PC-9 (cell line): ENCODE measurements around the gene PLEKHB2. TPM values are rescaled to one million over a fixed set of nuclear protein-coding genes. Genes with fewer than 3 reads are reported as not detected.
"Not testable (repeated sequence)": the region's sequence is repeated elsewhere in the genome, so short reads cannot be mapped to it uniquely, and the experiment has no call there.

Experiments used
- BruUV-seq: library from RNA; stranded (reverse); fragments of 400-500 nt; replicated peaks from 2 replicates; lab custom pipeline; 2021; lab: Mats Ljungman, UMichigan
- CTCF ChIA-PET: fragments of 300-600 bp; sonication (Branson Sonifier 250); formaldehyde crosslinking; loops from one replicate; lab custom pipeline; 2022; ENCODE audit warnings: antibody characterized with exemption; lab: Charles Lee
- POLR2A ChIA-PET: fragments of 300-600 bp; sonication (Branson Sonifier 250); formaldehyde crosslinking; loops from one replicate; lab custom pipeline; 2022; ENCODE audit warnings: antibody characterized with exemption; ENCODE audit not compliant: unreplicated experiment; lab: Charles Lee
- DNase-seq, 2 experiments: peaks; one replicate each; pipeline versions ENCODE4 v3.0.0 to v3.0.0-alpha.2; 2015 to 2022; ENCODE audit warnings: mixed read lengths in 1 of 2
- H2AFZ ChIP-seq: fragments of 200-600 bp; sonication (generic); 2 replicates; pipeline ENCODE4 v1.8.1; 2017; ENCODE audit warnings: antibody characterized with exemption
- H3F3A ChIP-seq: fragments of 200-600 bp; sonication (generic); 2 replicates; pipeline ENCODE4 v1.8.1; 2017; ENCODE audit warnings: antibody characterized with exemption, mild to moderate bottlenecking, low read depth; ENCODE audit not compliant: insufficient read depth
- H3K27ac ChIP-seq: fragments of 200-600 bp; sonication (generic); 2 replicates; pipeline ENCODE4 v1.6.1; 2016; ENCODE audit warnings: mixed run types
- H3K27me3 ChIP-seq: fragments of 200-600 bp; sonication (generic); 2 replicates; pipeline ENCODE4 v1.6.1; 2016; ENCODE audit warnings: low read depth, mixed run types; ENCODE audit not compliant: insufficient read depth
- H3K36me3 ChIP-seq: fragments of 200-600 bp; sonication (generic); 2 replicates; pipeline ENCODE4 v1.6.1; 2016; ENCODE audit warnings: low read depth, mixed run types
- H3K4me1 ChIP-seq: fragments of 200-600 bp; sonication (generic); replicated peaks from 2 replicates; pipeline ENCODE4 v1.6.1; 2016; ENCODE audit warnings: mixed run types; ENCODE audit not compliant: insufficient read depth
- H3K4me2 ChIP-seq: fragments of 200-600 bp; sonication (generic); 2 replicates; pipeline ENCODE4 v1.6.1; 2017; ENCODE audit warnings: mixed run types
- H3K4me3 ChIP-seq: fragments of 200-600 bp; sonication (generic); 2 replicates; pipeline ENCODE4 v1.6.1; 2016; ENCODE audit warnings: mixed run types
- H3K79me2 ChIP-seq: fragments of 200-600 bp; sonication (generic); 2 replicates; pipeline ENCODE4 v1.6.1; 2017; ENCODE audit warnings: low read depth, mixed run types
- H3K9me2 ChIP-seq: fragments of 200-600 bp; sonication (generic); 2 replicates; pipeline ENCODE4 v1.8.1; 2017; ENCODE audit warnings: mild to moderate bottlenecking; ENCODE audit not compliant: insufficient read depth
- H3K9me3 ChIP-seq: fragments of 200-600 bp; sonication (generic); 2 replicates; pipeline ENCODE4 v1.8.1; 2016; ENCODE audit warnings: low read depth; ENCODE audit not compliant: insufficient read depth
- H4K20me1 ChIP-seq: fragments of 200-600 bp; sonication (generic); 2 replicates; pipeline ENCODE4 v1.8.1; 2017; ENCODE audit not compliant: insufficient read depth
- EZH2 ChIP-seq: fragments of 200-600 bp; sonication (generic); IDR thresholded peaks from 2 replicates; pipeline ENCODE4 v1.8.0; 2017; ENCODE audit warnings: antibody characterized with exemption, low read depth
- intact Hi-C: fragments of 100-400 bp; cut with micrococcal nuclease; formaldehyde crosslinking; loops from one replicate; pipeline ENCODE4 v1.10.0; 2022; ENCODE audit not compliant: unreplicated experiment
- total RNA-seq: library from RNA; stranded (reverse); gene quantifications from 2 replicates; pipeline ENCODE4 v1.2.3, GENCODE V29; 2021
- TF ChIP-seq, protein P1 (sequence below): fragments of 200-600 bp; sonication (generic); conservative IDR thresholded peaks from 2 replicates; pipeline ENCODE4 v1.6.1; 2017; ENCODE audit warnings: mixed run types, antibody characterized with exemption, mild to moderate bottlenecking, moderate library complexity

Gene PLEKHB2
- total RNA-seq, 1 experiment from 2014 or later: 46.2 TPM

GRCh38 chr2:131105950-131106801 lies 1.0 kb downstream of the PLEKHB2 start:
- Histone ChIP-seq H3K27me3 (no peaks in the 10 kb centered on the region), H3K9me3 (no peaks in the 10 kb centered on the region), H3K36me3 (peaks cover 17% of the 10 kb centered on the region), H3K4me3 (peak overlapping the region; percentile 91), H3K4me1 (peaks cover 22% of the 10 kb centered on the region), H3K4me2 (peak overlapping the region; percentile 82), H3F3A (peaks cover 18% of the 10 kb centered on the region), H3K9me2 (no peaks in the 10 kb centered on the region), H3K79me2 (peaks cover 60% of the 10 kb centered on the region), H2AFZ (peak overlapping the region; percentile 90), H4K20me1 (peaks cover 43% of the 10 kb centered on the region), H3K27ac (peak overlapping the region; percentile 57)
- ChIA-PET POLR2A (no interaction called here), CTCF (no interaction called here)
- DNase-seq: peak; percentile 31 to 62
- intact Hi-C loops: loop anchor here (1.0 to 10.0 kb wide), 2 partner anchors 13 to 281 kb away; partner anchors contain the start of gene FAM168B
- TF ChIP-seq EZH2: no peak
- TF ChIP-seq, protein P1, sequence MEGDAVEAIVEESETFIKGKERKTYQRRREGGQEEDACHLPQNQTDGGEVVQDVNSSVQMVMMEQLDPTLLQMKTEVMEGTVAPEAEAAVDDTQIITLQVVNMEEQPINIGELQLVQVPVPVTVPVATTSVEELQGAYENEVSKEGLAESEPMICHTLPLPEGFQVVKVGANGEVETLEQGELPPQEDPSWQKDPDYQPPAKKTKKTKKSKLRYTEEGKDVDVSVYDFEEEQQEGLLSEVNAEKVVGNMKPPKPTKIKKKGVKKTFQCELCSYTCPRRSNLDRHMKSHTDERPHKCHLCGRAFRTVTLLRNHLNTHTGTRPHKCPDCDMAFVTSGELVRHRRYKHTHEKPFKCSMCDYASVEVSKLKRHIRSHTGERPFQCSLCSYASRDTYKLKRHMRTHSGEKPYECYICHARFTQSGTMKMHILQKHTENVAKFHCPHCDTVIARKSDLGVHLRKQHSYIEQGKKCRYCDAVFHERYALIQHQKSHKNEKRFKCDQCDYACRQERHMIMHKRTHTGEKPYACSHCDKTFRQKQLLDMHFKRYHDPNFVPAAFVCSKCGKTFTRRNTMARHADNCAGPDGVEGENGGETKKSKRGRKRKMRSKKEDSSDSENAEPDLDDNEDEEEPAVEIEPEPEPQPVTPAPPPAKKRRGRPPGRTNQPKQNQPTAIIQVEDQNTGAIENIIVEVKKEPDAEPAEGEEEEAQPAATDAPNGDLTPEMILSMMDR: no peak
- TSS peak; percentile 43 for BruUV-seq

DNA sequence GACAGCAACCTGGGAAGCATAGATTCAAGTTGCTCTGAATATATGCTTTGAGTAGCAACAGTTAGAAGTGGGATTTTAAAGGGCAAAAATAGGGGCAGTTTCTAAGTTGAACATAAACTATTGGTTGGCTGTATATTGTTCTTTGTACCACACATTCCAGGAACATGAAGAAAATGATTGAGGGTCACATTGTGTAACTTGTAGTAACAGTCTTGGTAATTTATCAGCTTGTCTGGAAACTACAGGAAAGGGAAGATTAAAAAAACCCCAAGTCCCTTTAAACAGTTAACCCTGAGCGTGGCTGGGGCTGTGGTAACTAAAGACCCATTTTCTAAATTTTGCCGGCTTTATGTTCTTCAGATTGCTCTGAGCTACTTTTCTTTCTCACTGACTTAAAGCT lies 7.4 kb downstream of the PLEKHB2 start:
- BruUV-seq: no TSS peak
- CTCF ChIA-PET: no interaction called here
- H3K9me2 ChIP-seq: no peaks in the 10 kb centered on the region
- H3K4me1 ChIP-seq: no peaks in the 10 kb centered on the region
- H3K4me2 ChIP-seq: no peak overlapping the region
- H3K27ac ChIP-seq: no peak overlapping the region
- H3K79me2 ChIP-seq: peaks cover 97% of the 10 kb centered on the region
- no peaks in the 10 kb centered on the region for H3K9me3 ChIP-seq
- no peak overlapping the region for H2AFZ ChIP-seq
- H4K20me1 ChIP-seq: peaks cover 75% of the 10 kb centered on the region
- no peak for DNase-seq
- intact Hi-C loops: no loop called here
- TF ChIP-seq EZH2: no peak
- TF ChIP-seq, protein P1: no peak
- no peaks in the 10 kb centered on the region for H3K27me3 ChIP-seq
- H3K36me3 ChIP-seq: peaks cover 25% of the 10 kb centered on the region
- H3K4me3 ChIP-seq: no peak overlapping the region
- peaks cover 4% of the 10 kb centered on the region; the same call in 1 of the 2 replicates for H3F3A ChIP-seq
- POLR2A ChIA-PET: no interaction called here

GRCh38 chr2:131113566-131114227 lies 8.6 kb downstream of the PLEKHB2 start:
- Histone ChIP-seq H3K4me2 (no peak overlapping the region), H3K36me3 (peaks cover 19% of the 10 kb centered on the region), H3K9me3 (no peaks in the 10 kb centered on the region), H3K27ac (no peak overlapping the region), H3K27me3 (no peaks in the 10 kb centered on the region), H3K4me3 (no peak overlapping the region), H4K20me1 (peaks cover 76% of the 10 kb centered on the region), H3F3A (peaks cover 5% of the 10 kb centered on the region; the same call in 1 of the 2 replicates), H2AFZ (no peak overlapping the region), H3K79me2 (peaks cover 97% of the 10 kb centered on the region), H3K9me2 (no peaks in the 10 kb centered on the region), H3K4me1 (no peaks in the 10 kb centered on the region)
- no peak for DNase-seq
- POLR2A ChIA-PET: no interaction called here
- BruUV-seq: no TSS peak
- CTCF ChIA-PET: no interaction called here
- intact Hi-C loops: no loop called here
- TF ChIP-seq, protein P1: no peak
- no peak for TF ChIP-seq EZH2

GRCh38 chr2:131114950-131115349 lies 9.8 kb downstream of the PLEKHB2 start:
- Histone ChIP-seq H3K79me2 (peaks cover 97% of the 10 kb centered on the region), H4K20me1 (peaks cover 76% of the 10 kb centered on the region), H3K36me3 (peaks cover 12% of the 10 kb centered on the region; the same call in 1 of the 2 replicates)
- H3F3A ChIP-seq, H3K27ac ChIP-seq, H3K4me1 ChIP-seq, BruUV-seq, POLR2A ChIA-PET, H3K4me2 ChIP-seq, H2AFZ ChIP-seq, CTCF ChIA-PET, H3K9me2 ChIP-seq, H3K27me3 ChIP-seq, intact Hi-C loops, DNase-seq, H3K4me3 ChIP-seq, H3K9me3 ChIP-seq: not testable (repeated sequence)
